KMS-11 (cell line): Measurements from ENCODE around the gene KDM5A.
"Not testable (repeated sequence)": the region's sequence is repeated elsewhere in the genome, so short reads cannot be mapped to it uniquely, and the experiment has no call there.

ENCODE experiments used
- H2AFZ ChIP-seq: fragments of 200-600 bp; sonication (generic); 2 replicates; pipeline ENCODE4 v1.6.1; 2016; ENCODE audit warnings: antibody characterized with exemption, mixed run types, low read depth
- H3K27ac ChIP-seq: fragments of 200-600 bp; sonication (generic); 2 replicates; pipeline ENCODE4 v1.6.1; 2016; ENCODE audit warnings: mild to moderate bottlenecking, mixed run types
- H3K27me3 ChIP-seq: fragments of 200-600 bp; sonication (generic); 2 replicates; pipeline ENCODE4 v1.6.1; 2017; ENCODE audit warnings: mild to moderate bottlenecking, low read depth, mixed run types, moderate library complexity; ENCODE audit not compliant: insufficient read depth
- H3K36me3 ChIP-seq: fragments of 200-600 bp; sonication (generic); 2 replicates; pipeline ENCODE4 v1.6.1; 2017; ENCODE audit warnings: mild to moderate bottlenecking, mixed run types; ENCODE audit not compliant: insufficient read depth
- H3K4me1 ChIP-seq: fragments of 200-600 bp; sonication (generic); 2 replicates; pipeline ENCODE4 v1.6.1; 2016; ENCODE audit warnings: mild to moderate bottlenecking, low read depth, mixed run types; ENCODE audit not compliant: poor library complexity, severe bottlenecking
- H3K4me2 ChIP-seq: fragments of 200-600 bp; sonication (generic); 2 replicates; pipeline ENCODE4 v1.7.0; 2016; ENCODE audit warnings: mild to moderate bottlenecking, mixed run types
- H3K4me3 ChIP-seq: fragments of 200-600 bp; sonication (generic); IDR thresholded peaks from 2 replicates; pipeline ENCODE4 v1.6.1; 2017; ENCODE audit warnings: low read depth, low read length, mixed read lengths; ENCODE audit not compliant: insufficient read depth
- H3K79me2 ChIP-seq: fragments of 200-600 bp; sonication (generic); 2 replicates; pipeline ENCODE4 v1.6.1; 2016; ENCODE audit warnings: low read depth, mixed run types; ENCODE audit not compliant: insufficient read depth
- H3K9ac ChIP-seq: fragments of 200-600 bp; sonication (generic); 2 replicates; pipeline ENCODE4 v1.6.1; 2016; ENCODE audit warnings: mild to moderate bottlenecking, mixed run types
- H4K20me1 ChIP-seq: fragments of 200-600 bp; sonication (generic); 2 replicates; pipeline ENCODE4 v1.6.1; 2016; ENCODE audit warnings: mild to moderate bottlenecking, mixed run types; ENCODE audit not compliant: insufficient read depth
- CTCF ChIP-seq: fragments of 200-600 bp; sonication (generic); conservative IDR thresholded peaks from 2 replicates; pipeline ENCODE4 v1.6.1; 2017; ENCODE audit warnings: low read depth, mild to moderate bottlenecking, antibody characterized with exemption, low read length, moderate library complexity, mixed read lengths

Gene KDM5A

GRCh38 chr12:389142-390096 lies at the start of gene KDM5A:
TSS of gene KDM5A (minus strand) at chr12:389320. CDS start at chr12:389091, 229 bp downstream.
- peaks cover 28% of the 10 kb centered on the region for H3K4me1 ChIP-seq
- H4K20me1 ChIP-seq: peaks cover 19% of the 10 kb centered on the region; the same call in 1 of the 2 replicates
- no peak within 1 kb of the TSS for H3K4me3 ChIP-seq
- no peak for TF ChIP-seq CTCF
- H3K9ac ChIP-seq: peak within 1 kb of the TSS; percentile 69
- H2AFZ ChIP-seq: peak within 1 kb of the TSS; percentile 90
- H3K4me2 ChIP-seq: peak within 1 kb of the TSS; percentile 100
- no peaks in the 10 kb centered on the region for H3K36me3 ChIP-seq
- peak within 1 kb of the TSS; percentile 76 for H3K27ac ChIP-seq
- no peaks in the 10 kb centered on the region for H3K27me3 ChIP-seq
- peaks cover 45% of the 10 kb centered on the region for H3K79me2 ChIP-seq

- not testable (repeated sequence) for H3K4me3 ChIP-seq, H3K36me3 ChIP-seq, H3K27ac ChIP-seq, H2AFZ ChIP-seq, H3K27me3 ChIP-seq, H3K9ac ChIP-seq, H3K79me2 ChIP-seq, H3K4me2 ChIP-seq, H3K4me1 ChIP-seq, H4K20me1 ChIP-seq
Measured at GRCh38 chr12:435737-436136, 46.6 kb upstream of the KDM5A start.

GRCh38 chr12:422526-422925 lies 33.4 kb upstream of the KDM5A start:
- no peaks in the 10 kb centered on the region for H4K20me1 ChIP-seq
- 0 out of 2 replicates have a peak, but pooled peaks cover 3% of the 10 kb centered on the region for H3K36me3 ChIP-seq
- H3K4me1 ChIP-seq: no peaks in the 10 kb centered on the region
- H3K27ac ChIP-seq: no peak overlapping the region
- no peaks in the 10 kb centered on the region for H3K79me2 ChIP-seq
- no peaks in the 10 kb centered on the region for H3K27me3 ChIP-seq
- no peak overlapping the region for H3K4me3 ChIP-seq
- TF ChIP-seq CTCF: no peak
- no peak overlapping the region for H3K4me2 ChIP-seq
- no peak overlapping the region for H2AFZ ChIP-seq
- no peak overlapping the region for H3K9ac ChIP-seq

DNA sequence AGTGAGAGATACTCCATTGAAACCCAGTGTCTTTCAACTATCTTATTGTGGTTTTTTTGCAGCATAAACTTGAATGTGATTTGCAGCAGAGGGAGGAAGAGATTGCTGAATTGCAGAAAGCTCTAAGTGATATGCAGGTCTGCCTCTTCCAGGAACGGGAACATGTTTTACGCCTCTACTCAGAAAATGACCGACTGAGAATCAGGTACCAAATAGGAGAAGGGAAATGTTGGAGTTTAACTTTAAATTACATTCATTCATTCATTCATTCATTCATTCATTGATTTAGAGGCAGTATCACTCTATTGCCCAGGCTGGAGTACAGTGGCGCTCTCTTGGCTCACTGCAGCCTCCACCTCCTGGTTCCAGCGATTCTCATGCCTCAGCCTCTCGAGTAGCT lies 29.3 kb upstream of the KDM5A start:
- Histone ChIP-seq H3K27me3 (no peaks in the 10 kb centered on the region), H3K4me1 (no peaks in the 10 kb centered on the region), H3K4me2 (no peak overlapping the region), H3K27ac (no peak overlapping the region), H3K36me3 (no peaks in the 10 kb centered on the region), H3K4me3 (no peak overlapping the region), H3K79me2 (no peaks in the 10 kb centered on the region), H3K9ac (no peak overlapping the region), H4K20me1 (no peaks in the 10 kb centered on the region), H2AFZ (no peak overlapping the region)
- no peak for TF ChIP-seq CTCF

DNA sequence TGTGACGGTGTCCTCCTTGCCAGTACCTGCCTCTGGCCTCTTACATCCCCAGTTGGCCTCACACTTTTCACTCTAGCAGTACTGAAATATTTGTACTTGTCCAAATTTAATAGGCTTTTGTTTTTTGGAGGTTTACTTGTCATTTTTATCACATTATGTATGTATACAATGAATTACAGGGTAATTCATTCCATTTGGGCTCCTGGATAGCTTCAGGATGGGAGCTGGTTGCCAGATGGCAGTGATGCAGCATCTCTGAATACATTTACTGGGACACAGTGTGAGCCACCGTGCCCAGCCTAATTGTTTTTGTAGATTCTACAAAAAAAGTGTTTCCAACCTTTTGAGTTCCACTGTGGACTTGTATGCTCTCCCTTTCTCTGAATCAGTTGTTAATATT lies 25.7 kb upstream of the KDM5A start:
- Histone ChIP-seq H3K9ac (no peak overlapping the region), H3K36me3 (no peaks in the 10 kb centered on the region), H3K4me2 (no peak overlapping the region), H3K27ac (no peak overlapping the region), H3K4me3 (no peak overlapping the region), H2AFZ (no peak overlapping the region), H3K27me3 (no peaks in the 10 kb centered on the region), H3K4me1 (no peaks in the 10 kb centered on the region), H3K79me2 (no peaks in the 10 kb centered on the region), H4K20me1 (no peaks in the 10 kb centered on the region)
- no peak for TF ChIP-seq CTCF
